Measurements from ENCODE around the gene CANT1. TPM values are rescaled to one million over a fixed set of nuclear protein-coding genes. Genes with fewer than 3 reads are reported as not detected.

Gene CANT1
- total RNA-seq, 1 experiment from 2014 or later: 97.1 TPM

DNA sequence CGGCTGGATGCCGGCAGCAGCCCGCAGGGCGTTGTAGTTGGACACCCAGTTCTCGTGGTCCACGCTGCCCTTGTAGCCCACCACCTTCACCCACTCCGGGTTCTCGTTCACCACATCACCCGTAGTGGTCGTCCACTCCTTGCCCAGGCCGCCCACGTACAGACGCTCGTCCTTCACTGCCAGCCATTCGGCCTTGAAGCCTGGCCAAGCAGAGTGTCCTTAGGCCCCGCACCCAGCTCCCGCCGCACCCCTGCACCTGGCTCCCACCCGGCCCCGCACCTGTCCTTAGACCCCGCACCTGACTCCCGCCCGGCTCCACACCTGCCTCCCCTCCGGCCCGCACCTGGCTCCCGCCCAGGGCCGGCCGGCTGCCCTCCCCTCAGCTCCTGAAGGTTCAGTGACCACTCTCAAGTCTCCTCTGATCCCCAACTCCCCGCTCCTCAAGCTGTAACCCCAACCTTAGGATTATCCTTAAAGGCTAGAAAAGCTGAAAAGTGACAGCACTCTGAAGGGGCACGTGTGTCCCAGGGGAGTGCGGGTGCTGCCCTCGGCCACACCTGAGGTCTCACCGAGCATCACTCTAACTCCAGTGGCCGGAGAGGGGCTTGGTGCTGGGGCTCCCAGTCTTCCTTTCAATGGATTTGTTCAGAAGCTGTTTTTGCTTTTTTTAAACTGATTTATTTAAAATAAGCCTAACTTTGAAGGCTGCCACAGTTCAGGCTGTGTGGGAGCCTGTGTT, 14.4 kb downstream of the CANT1 start:
- TF ChIP-seq SP1 (IDR thresholded peaks at IDR 0.05; ENCODE audit: low read depth) (no peak), YY1 (IDR thresholded peaks at IDR 0.05; ENCODE audit: extremely low read depth, insufficient replicate concordance, low read depth, low read length) (no peak), POLR2A (IDR thresholded peaks at IDR 0.05; ENCODE audit: borderline replicate concordance, extremely low read depth, insufficient read depth, insufficient read length) (no peak)
- POLR2A ChIA-PET: no interaction called here
- Histone ChIP-seq H3K9ac (ENCODE audit: low read length) (no peak overlapping the region), H3K9me3 (ENCODE audit: control insufficient read depth in 1 of 2, insufficient read depth in 1 of 2, low read depth in 1 of 2, low read length in 2 of 2) (no peaks in the 10 kb centered on the region), H3K4me3 (replicated peaks in 1 of 2; ENCODE audit: low read depth in 1 of 2, low read length in 2 of 2) (no peak overlapping the region), H3K9me2 (ENCODE audit: insufficient read depth) (no peaks in the 10 kb centered on the region), H3K36me3 (ENCODE audit: control insufficient read depth in 1 of 2, insufficient read depth in 2 of 2, low read length in 2 of 2) (peaks cover 56 to 78% of the 10 kb centered on the region in 2 experiments; a peak in 3 of 4 replicates), H3K27ac (ENCODE audit: low read depth, low read length) (no peak overlapping the region), H3K4me1 (ENCODE audit: control insufficient read depth in 1 of 2, insufficient read depth in 2 of 2, low read length in 2 of 2) (no peaks in the 10 kb centered on the region), H3K4me2 (ENCODE audit: low read length) (no peak overlapping the region), H2AFZ (ENCODE audit: low read depth, low read length, poor library complexity, severe bottlenecking) (no peak overlapping the region), H3K27me3 (ENCODE audit: insufficient read depth, low read length) (no peaks in the 10 kb centered on the region), H3K79me2 (ENCODE audit: insufficient read depth, low read length) (peaks cover 59% of the 10 kb centered on the region), H4K20me1 (ENCODE audit: insufficient read depth) (no peaks in the 10 kb centered on the region; the same call in 1 of the 2 replicates)
- ATAC-seq (no peak), DNase-seq (ENCODE audit: low read depth, low spot score) (no peak)
- no TSS peak for BruUV-seq (replicated peaks)
- RAD21 ChIA-PET (ENCODE audit: low non-redundant PET in 1 of 2, low total read pairs in 2 of 2, uncharacterized antibody in 2 of 2, unreplicated experiment in 2 of 2): interaction anchor here in 1 of 2 experiments (0.7 kb wide), 1 partner anchor 60 kb away, joined by 3 read pairs; no protein-coding TSS in a partner anchor
- CTCF ChIA-PET: interaction anchor here (0.9 to 1.9 kb wide), 4 partner anchors 15 to 50 kb away, joined by 3 to 5 read pairs (median 4); partner anchors contain the start of genes CANT1 and LGALS3BP
- intact Hi-C loops (cut with micrococcal nuclease): no loop called here

- TF ChIP-seq TCF7L2 (IDR thresholded peaks at IDR 0.05; ENCODE audit: borderline replicate concordance, extremely low read depth, insufficient read depth, insufficient read length) (no peak), SRF (IDR thresholded peaks at IDR 0.05; ENCODE audit: low read depth) (no peak), EZH2phosphoT487 (IDR thresholded peaks at IDR 0.05; ENCODE audit: borderline replicate concordance) (no peak), EZH2 (IDR thresholded peaks at IDR 0.05) (no peak), YY1 (IDR thresholded peaks at IDR 0.05; ENCODE audit: extremely low read depth, insufficient replicate concordance, low read depth, low read length) (no peak), FOSL1 (IDR thresholded peaks at IDR 0.05; ENCODE audit: low read depth) (no peak), POLR2A (IDR thresholded peaks at IDR 0.05; ENCODE audit: borderline replicate concordance, extremely low read depth, insufficient read depth, insufficient read length) (no peak), EGR1 (IDR thresholded peaks at IDR 0.05; ENCODE audit: low read depth) (no peak), ATF3 (IDR thresholded peaks at IDR 0.05) (no peak), SIN3A (IDR thresholded peaks at IDR 0.05; ENCODE audit: low read depth) (no peak), SP1 (IDR thresholded peaks at IDR 0.05; ENCODE audit: low read depth) (no peak), ZFX (IDR thresholded peaks at IDR 0.05) (no peak)
- TF ChIP-seq, protein P1, sequence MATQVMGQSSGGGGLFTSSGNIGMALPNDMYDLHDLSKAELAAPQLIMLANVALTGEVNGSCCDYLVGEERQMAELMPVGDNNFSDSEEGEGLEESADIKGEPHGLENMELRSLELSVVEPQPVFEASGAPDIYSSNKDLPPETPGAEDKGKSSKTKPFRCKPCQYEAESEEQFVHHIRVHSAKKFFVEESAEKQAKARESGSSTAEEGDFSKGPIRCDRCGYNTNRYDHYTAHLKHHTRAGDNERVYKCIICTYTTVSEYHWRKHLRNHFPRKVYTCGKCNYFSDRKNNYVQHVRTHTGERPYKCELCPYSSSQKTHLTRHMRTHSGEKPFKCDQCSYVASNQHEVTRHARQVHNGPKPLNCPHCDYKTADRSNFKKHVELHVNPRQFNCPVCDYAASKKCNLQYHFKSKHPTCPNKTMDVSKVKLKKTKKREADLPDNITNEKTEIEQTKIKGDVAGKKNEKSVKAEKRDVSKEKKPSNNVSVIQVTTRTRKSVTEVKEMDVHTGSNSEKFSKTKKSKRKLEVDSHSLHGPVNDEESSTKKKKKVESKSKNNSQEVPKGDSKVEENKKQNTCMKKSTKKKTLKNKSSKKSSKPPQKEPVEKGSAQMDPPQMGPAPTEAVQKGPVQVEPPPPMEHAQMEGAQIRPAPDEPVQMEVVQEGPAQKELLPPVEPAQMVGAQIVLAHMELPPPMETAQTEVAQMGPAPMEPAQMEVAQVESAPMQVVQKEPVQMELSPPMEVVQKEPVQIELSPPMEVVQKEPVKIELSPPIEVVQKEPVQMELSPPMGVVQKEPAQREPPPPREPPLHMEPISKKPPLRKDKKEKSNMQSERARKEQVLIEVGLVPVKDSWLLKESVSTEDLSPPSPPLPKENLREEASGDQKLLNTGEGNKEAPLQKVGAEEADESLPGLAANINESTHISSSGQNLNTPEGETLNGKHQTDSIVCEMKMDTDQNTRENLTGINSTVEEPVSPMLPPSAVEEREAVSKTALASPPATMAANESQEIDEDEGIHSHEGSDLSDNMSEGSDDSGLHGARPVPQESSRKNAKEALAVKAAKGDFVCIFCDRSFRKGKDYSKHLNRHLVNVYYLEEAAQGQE (IDR thresholded peaks at IDR 0.05; ENCODE audit: low read depth): no peak
- DNase-seq (ENCODE audit: low read depth, low spot score): no peak
- Histone ChIP-seq H3K4me2 (ENCODE audit: low read length) (no peak overlapping the region), H3K9me2 (ENCODE audit: insufficient read depth) (no peaks in the 10 kb centered on the region), H3K9ac (ENCODE audit: low read length) (no peak overlapping the region), H3K27me3 (ENCODE audit: insufficient read depth, low read length) (no peaks in the 10 kb centered on the region), H3K4me1 (ENCODE audit: control insufficient read depth in 1 of 2, insufficient read depth in 2 of 2, low read length in 2 of 2) (no peaks in the 10 kb centered on the region), H3K9me3 (ENCODE audit: control insufficient read depth in 1 of 2, insufficient read depth in 1 of 2, low read depth in 1 of 2, low read length in 2 of 2) (no peaks in the 10 kb centered on the region), H4K20me1 (ENCODE audit: insufficient read depth) (no peaks in the 10 kb centered on the region; the same call in 1 of the 2 replicates), H2AFZ (ENCODE audit: low read depth, low read length, poor library complexity, severe bottlenecking) (no peak overlapping the region), H3K27ac (ENCODE audit: low read depth, low read length) (peak overlapping the region; percentile 30; the same call in 1 of the 2 replicates), H3K36me3 (ENCODE audit: control insufficient read depth in 1 of 2, insufficient read depth in 2 of 2, low read length in 2 of 2) (peaks cover 52 to 80% of the 10 kb centered on the region in 2 experiments; a peak in 3 of 4 replicates), H3K4me3 (replicated peaks in 1 of 2; ENCODE audit: low read depth in 1 of 2, low read length in 2 of 2) (no peak overlapping the region), H3K79me2 (ENCODE audit: insufficient read depth, low read length) (peaks cover 52% of the 10 kb centered on the region)
- intact Hi-C loops (cut with micrococcal nuclease): no loop called here
- ATAC-seq: no peak
- no TSS peak for BruUV-seq (replicated peaks)
- RAD21 ChIA-PET (ENCODE audit: low non-redundant PET in 1 of 2, low total read pairs in 2 of 2, uncharacterized antibody in 2 of 2, unreplicated experiment in 2 of 2): no interaction called here
- CTCF ChIA-PET: interaction anchor here (0.7 to 1.9 kb wide), 4 partner anchors 14 to 51 kb away, joined by 3 to 5 read pairs (median 3); partner anchors contain the start of gene LGALS3BP
- POLR2A ChIA-PET: no interaction called here
Measured at GRCh38 chr17:78993981-78994671, 15.4 kb downstream of the CANT1 start.

All from HCT116 (cell line).